Kidney glomerular epithelial cell (primary cell): Measurements from ENCODE around the gene SPINK5.
"Not testable (repeated sequence)": the region's sequence is repeated elsewhere in the genome, so short reads cannot be mapped to it uniquely, and the experiment has no call there.

Experiments used
- DNase-seq: peaks from one replicate; lab custom pipeline; 2025; lab: John Stamatoyannopoulos, UW

SPINK5 gene, protein sequence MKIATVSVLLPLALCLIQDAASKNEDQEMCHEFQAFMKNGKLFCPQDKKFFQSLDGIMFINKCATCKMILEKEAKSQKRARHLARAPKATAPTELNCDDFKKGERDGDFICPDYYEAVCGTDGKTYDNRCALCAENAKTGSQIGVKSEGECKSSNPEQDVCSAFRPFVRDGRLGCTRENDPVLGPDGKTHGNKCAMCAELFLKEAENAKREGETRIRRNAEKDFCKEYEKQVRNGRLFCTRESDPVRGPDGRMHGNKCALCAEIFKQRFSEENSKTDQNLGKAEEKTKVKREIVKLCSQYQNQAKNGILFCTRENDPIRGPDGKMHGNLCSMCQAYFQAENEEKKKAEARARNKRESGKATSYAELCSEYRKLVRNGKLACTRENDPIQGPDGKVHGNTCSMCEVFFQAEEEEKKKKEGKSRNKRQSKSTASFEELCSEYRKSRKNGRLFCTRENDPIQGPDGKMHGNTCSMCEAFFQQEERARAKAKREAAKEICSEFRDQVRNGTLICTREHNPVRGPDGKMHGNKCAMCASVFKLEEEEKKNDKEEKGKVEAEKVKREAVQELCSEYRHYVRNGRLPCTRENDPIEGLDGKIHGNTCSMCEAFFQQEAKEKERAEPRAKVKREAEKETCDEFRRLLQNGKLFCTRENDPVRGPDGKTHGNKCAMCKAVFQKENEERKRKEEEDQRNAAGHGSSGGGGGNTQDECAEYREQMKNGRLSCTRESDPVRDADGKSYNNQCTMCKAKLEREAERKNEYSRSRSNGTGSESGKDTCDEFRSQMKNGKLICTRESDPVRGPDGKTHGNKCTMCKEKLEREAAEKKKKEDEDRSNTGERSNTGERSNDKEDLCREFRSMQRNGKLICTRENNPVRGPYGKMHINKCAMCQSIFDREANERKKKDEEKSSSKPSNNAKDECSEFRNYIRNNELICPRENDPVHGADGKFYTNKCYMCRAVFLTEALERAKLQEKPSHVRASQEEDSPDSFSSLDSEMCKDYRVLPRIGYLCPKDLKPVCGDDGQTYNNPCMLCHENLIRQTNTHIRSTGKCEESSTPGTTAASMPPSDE

DNA sequence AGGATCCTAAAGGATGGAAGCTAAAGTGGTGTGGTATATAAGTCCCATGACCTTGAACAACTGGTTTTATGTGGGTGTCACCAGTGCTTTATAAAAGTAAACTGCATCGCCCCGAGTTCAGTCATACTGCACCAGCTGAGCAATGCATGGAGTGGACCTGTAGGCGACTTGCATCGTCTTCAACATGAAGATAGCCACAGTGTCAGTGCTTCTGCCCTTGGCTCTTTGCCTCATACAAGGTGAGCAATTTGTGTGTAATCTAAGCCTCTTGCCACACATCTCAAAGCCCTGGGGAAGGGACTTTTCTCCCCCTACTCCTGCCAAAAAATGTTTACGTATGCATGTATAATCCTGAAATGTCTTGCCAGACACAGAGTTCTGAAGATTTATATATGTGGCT, at the start of gene SPINK5:
Gene SPINK5 (plus strand): TSS at position 120 of the 400 bp plus-strand sequence. CDS start 65 bp downstream, at position 185.
- no peak for DNase-seq

DNA sequence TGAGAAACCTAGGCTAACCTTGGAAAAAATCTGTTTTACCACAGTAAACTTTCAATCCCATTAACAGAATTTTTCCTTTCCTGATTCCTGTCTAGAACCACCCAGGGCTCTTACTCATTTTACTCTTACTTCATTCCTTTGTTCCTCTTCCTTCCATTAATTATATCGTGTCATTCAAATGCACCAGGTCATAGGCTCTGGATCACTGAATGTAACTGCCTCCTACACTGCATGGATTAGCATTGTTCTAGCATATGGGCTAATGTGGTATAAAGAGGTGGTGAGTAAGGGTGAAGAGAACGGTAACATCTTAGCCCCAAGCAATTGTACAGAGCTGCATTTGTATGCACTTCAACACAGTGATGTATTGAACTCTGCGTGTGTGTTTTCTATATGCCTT, 49.5 kb upstream of the SPINK5 start:
- DNase-seq, result peak; percentile 48

DNA sequence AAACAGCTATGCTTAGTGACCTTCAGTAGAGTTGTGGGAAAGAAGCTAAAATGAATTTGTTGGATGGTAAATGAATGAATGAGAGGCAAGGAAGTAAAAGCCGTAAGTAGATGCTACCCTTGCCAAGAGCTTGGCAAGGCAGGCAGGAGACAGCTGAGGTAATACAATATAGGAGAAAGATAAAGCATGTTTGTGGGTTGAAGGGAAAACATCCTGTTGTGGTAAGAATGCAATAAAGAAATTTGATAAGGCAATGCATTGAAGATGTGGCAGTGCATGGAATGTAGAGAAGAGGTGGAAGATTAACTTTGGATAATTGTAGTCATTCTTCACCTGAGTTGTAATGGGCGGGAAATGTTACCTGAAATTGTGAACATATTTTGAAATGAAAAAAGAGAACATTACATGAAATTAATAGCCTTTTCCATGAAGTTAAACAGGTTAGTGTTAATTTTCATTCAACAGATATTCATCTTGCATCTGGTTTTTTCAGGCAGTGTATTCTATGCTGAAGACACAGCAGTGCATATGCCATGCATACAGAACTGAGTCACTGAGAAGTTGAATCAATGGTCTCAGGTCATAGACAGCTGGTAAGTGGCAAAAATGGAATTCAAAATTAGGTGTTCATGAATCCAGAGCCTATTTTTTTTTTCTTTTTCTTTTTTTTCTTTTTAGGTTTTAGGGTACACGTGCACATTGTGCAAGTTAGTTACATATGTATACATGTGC, 43.4 kb upstream of the SPINK5 start:
- no peak for DNase-seq

DNA sequence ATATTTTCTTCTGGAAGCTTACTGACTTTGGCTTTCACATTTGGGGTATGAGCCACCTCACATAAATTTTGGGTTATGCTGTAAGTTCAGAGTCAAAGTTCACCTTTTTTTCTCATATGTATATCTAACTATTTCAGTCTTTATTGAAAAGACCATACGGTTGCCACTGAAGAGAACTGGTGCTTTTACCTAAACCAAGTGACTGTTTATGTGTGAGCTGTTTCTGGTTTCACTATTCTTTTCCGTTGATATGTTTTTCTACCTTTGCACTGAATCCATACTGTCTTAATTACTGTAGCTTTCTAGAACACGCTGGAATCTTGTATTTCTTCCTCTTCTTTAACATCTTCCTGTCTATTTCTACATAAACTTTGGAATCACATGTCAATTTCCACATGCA, 36.3 kb upstream of the SPINK5 start:
- DNase-seq, result no peak

DNA sequence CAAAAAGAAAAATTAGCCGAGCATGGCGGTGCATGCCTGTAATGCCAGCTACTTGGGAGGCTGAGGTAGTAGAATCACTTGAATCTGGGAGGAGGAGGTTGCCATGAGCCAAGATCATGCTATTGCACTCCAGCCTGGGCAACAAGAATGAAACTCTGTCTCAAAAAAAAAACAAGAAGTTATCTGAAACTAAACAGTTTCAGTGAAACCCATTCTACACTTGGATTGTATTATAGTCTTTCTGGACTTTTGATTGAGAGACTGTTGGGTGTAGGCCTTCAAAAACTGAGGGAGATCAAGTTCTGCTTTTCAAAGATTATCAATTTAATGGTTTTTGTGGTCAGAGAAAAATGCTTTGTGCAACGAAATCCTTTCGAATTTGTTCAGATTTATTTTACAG, 34.6 kb upstream of the SPINK5 start:
- no peak for DNase-seq

DNA sequence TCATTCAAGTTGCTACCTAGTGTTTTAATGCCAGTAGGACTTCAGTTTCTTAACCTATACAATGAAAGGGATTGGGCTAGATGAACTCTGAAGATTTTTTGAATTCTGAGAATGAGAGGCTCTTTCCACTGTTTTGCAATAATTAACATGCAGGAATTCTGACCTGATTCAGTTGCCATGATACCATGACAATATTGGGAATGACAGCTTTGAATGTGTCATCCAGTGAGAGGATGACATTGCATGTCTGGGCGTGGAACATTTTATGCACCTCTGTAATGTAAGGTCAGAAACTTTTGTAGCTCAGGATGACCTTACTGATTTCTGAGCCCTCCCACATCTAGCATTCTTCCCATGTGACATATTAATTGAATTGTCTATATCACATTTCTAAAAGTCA, 30.6 kb upstream of the SPINK5 start:
- DNase-seq, result no peak

DNA sequence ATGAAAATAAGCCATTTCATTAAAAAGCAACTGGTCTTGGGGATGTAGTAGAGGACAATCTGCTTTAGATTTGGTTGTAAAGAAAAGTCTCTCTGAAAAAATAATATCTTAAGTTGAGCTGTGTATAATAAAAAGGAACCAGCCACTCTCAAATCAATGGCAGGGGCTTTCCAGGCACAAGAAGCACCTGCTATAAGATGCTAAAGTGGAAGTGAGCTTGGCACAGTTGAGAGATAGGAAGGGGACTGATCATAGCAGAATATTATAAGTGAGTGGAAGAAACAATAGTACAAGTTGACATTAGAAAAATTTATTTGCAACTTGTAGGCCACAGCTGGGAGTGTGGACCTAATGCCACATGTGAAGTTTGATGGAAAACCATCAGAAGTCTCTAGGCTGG, 28.1 kb upstream of the SPINK5 start:
- no peak for DNase-seq

DNA sequence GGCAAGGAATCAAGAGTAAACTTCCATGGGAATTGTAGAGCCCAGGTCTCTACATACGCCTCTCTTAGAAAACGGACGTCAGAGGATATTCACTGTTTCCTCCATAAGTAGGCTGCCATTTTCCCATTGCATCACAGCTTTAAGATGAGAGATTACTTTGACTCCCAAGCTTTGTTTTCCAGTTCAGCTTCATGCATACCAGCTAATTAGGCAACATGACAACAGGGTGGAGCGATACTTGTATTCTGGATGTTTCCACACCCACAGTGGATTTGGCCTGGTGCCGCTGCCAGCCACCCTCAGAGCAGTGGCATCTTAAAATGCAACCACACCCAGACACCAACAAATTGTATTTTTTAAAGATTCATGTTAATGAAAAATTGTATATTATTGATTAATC, 20.9 kb upstream of the SPINK5 start:
- DNase-seq, result no peak

DNA sequence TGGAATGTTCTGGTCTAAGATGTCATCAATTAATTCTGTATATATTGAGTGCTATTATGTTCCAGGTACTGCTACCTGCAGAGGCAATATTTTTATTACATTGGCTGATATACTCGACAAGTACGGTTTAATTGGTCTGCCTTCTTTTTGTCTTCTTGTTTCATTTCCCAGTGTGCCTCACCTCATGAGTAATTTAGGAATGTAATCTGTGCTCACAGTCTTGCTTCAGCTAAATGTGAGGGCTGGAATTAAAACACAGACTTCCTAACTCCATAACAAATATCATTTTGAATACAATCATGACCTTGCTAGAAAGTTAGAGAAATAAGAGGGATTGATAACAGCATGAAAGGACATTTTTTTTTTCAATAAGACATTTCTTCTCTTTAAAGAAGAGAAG, 20.1 kb upstream of the SPINK5 start:
- no peak for DNase-seq

DNA sequence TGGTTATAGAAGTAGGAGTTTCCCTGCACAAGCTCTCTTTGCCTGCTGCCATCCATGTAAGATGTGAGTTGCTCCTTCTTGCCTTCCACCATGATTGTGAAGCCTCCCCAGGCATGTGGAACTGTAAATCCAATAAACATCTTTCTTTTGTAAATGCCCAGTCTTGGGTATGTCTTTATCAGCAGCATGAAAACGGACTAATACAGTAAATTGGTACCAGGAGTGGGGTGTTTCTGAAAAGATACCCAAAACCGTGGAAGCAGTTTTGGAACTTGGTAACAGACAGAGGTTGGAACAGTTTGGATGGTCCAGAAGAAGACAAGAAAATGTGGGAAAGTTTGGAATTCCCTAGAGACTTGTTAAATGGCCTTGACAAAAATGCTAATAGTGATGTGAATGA, 8.6 kb upstream of the SPINK5 start:
- DNase-seq, result not testable (repeated sequence)

DNA sequence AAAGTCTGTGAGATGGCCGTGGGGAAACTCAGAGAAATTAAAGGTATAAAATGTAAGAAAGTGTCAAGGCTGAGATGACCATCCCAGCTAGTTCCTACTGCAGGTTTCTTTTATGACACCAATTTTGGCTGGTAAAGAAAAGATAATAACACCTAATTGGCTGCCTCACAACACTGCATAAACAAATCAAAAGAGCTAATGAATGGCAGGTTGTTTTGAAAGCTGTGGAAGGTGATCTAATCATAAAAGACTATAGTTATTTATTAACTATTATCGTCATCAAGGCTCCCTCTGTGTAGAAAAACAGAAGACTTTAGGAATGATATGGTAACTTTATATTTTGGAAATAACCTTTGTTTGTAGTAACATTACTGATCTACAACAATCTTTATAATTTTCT, 3.5 kb upstream of the SPINK5 start:
- DNase-seq, result peak; percentile 50

DNA sequence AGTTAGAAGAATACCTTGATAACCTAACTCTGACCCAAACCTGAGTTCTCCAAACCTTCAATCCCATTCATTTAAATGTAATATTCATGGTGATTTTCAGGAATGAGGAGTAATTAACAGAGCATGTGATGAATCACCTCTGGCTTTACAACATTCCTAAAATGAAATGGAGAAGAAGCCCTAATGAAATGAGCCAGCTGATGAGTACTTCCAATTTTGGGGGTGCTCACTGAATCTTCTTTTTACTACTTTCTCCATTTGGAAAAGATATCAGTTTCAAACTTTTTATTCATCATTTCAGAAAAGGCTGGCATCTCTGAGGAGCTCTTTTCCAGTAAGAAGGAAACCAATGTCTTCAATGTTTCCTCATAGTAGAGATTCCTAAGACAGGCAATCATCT, 2.9 kb upstream of the SPINK5 start:
- no peak for DNase-seq

DNA sequence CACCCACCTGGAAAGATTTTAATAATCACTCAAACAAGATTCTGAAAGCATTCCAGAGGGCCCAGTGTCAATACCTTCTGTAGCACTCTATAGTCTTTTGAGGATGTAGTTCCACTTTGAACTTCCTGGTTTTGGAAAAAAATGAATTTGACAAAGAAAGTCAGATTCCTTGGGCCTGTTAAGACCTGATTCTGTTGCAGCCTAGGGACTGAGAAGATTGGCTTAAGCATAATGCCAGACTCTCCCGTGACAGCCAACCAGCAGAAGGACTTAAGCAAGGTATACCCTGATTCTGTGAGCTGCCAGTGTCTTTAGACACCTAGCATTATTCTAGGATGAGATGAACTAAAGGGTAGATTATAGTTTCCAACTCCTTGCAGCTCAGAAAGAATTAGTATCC, 6.8 kb downstream of the SPINK5 start:
- no peak for DNase-seq

DNA sequence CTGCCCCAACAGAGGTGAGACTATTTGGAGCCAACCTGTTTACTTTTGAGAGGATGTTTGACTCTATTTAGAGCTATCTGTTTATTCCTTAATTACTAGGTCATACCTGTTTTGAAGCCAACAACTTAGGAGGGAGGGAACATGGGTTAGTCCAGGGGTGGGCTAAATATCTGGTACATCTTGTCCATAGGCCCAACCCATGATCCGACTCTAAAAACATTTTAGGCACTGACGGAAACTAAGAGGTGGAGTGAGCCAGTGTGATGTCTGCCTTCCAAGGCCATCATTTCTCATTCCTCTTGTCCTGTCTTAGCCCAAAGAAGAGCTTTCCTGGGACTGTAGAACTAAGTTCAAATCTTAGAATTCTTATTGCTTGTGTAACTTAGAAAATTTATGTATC, 8.4 kb downstream of the SPINK5 start:
- DNase-seq, result no peak

DNA sequence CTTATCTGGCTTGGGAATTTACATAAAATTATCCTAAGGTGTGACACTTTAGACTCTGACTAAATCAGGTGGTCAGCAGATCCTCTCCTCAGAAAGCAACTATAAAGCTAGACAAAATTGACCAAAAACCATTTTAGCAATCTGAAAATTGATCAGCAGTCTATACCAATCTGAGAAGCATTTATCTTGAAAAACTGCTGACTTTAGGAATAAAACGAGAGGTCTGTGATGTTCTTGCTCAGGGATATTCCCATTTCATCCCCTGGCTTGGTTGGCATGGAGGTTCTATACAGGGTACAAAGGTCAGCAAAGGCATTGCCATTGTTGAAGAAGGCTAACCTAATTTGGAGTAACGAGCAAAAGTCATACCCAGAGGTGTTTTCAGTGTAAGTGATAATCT, 11.7 kb downstream of the SPINK5 start:
- DNase-seq, result no peak

DNA sequence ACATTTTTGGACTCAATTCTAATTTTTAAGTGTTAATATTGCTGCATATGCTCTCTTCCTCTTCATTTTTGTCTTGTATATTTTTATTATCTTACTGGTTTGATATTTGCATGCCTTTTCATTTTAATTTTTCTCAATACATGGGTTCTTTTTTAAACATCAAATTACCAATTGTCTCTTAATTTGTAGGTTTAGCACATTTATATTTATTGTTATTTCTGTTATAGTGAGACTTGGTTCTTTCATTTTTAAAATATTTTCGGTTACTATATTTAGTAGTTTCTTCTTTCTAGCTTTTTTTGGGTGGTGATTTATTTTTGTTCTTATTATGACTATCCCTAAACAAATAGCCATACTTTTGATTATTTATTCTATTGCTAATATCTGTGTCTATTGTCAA, 19.4 kb downstream of the SPINK5 start:
- DNase-seq, result no peak

DNA sequence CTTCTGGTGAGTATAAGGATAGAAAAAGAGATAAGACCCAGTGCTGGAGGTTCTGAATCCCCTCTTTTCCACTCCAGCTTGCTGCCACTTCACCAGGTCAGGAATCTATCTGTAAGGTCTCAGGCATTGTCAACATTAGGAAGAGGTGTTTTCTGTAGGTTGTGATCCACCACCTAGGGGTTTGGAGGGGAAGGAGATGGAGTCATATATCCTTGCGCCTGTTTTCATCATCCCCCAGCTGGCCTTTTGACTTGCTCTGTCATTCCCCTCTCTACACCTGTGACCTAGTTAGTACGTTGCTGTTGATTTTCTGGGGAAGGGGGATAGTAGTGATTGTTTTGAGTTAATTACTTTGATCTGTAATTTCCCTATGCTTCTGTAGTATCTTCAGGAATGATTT, 20.5 kb downstream of the SPINK5 start:
- DNase-seq, result no peak

DNA sequence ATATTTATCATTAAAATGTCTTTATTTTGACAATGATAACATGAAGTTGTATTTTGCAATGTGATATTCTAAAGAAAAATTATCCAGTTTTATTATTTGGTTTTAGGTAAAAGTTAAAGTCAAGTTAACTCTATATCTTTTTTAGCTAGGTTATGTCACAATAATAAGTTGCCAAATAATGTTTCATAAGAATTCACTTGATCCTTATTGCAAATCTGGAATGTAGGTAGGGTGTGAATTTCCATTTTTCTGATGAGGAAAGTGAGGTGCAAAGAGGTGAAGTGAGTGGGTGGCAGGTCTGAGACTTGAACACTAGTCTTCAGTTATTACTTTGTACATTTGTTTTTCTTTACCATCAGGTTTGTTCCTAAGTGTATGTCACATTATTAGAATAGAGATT, 21.5 kb downstream of the SPINK5 start:
- DNase-seq, result no peak

DNA sequence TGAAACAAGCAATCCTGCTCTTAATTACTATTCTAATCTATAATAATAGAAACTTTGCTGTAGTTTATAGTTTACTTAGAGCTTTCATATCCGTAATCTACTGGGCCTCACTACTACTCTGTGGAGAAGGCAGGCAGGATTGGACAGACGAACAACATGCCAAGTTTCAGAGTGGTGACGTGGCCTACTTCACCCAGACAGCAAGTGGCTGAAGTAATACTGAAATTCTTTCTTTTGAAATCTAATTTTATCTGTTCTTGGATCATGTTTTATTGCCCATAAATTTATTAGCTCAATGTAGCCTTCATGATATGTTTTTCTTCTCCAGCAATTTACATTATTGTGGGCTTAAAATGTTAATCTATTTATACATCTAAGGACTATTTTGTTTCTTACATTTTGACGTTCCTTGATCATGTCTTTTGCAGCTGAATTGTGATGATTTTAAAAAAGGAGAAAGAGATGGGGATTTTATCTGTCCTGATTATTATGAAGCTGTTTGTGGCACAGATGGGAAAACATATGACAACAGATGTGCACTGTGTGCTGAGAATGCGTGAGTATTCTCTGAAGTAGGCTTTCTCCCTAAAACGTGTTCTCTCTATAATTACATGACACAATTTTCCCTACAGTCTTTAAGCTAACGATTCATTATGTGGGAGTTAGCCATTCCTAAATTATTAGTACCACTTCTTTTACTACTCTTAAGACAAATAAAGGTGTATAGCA, 22.4 kb downstream of the SPINK5 start:
- DNase-seq, result no peak

DNA sequence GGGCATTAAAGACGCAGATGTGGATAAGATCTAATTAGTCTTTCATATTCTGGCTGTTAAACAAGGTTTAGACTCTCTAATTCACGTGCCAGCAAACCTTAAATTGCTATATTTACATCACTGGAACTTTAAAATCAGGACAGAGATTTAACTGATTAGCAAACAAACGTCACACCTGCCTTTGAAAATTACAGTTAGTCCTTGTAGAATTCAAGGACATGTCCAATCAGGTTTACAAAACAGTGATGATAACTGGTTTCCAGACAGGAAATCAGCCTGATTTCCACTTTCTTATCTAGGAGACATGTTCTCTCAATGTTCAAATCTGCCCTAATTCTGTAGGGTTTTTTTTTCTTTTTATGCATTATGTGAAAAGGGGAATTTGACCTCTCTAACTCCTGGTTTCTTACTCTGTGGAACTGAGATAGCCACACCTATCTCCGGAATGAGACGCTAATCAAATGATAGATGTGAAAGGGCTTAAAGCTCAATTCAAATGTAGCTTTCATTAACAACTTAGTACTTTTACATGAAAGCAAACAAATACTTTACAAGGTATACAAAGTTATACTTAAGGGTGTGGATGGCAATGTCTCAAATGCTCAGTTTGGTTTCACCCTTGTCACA, 26.5 kb downstream of the SPINK5 start:
- no peak for DNase-seq

DNA sequence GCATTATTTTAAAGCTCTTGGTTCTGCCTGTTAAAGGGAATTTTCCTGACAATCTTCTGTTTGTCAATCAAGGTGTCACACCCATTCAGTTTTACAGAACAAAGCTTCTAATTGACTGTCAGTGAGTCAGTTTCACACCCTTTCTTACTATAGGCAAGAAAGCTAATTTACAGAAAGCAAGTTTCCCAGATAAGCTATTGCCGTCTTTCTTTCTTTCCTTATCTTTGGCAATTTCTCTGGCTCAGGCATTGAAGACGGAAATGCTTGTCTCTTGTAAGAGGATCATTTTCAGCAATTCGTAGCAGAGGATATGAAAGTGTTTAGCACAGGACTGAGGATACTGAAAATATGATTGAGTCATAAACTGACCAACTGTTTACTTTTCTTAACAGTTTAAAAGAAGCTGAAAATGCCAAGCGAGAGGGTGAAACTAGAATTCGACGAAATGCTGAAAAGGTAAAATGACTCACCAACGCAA, 27.0 kb downstream of the SPINK5 start:
- DNase-seq, result no peak
